CD1c-positive myeloid dendritic cell (primary cell): ENCODE measurements around the gene SRC.
"Not testable (repeated sequence)": the region's sequence is repeated elsewhere in the genome, so short reads cannot be mapped to it uniquely, and the experiment has no call there.

ENCODE experiments used
- DNase-seq: peaks from one replicate; pipeline ENCODE4 v3.0.0-alpha.2; 2016; ENCODE audit errors: extremely low spot score

Gene SRC

DNA sequence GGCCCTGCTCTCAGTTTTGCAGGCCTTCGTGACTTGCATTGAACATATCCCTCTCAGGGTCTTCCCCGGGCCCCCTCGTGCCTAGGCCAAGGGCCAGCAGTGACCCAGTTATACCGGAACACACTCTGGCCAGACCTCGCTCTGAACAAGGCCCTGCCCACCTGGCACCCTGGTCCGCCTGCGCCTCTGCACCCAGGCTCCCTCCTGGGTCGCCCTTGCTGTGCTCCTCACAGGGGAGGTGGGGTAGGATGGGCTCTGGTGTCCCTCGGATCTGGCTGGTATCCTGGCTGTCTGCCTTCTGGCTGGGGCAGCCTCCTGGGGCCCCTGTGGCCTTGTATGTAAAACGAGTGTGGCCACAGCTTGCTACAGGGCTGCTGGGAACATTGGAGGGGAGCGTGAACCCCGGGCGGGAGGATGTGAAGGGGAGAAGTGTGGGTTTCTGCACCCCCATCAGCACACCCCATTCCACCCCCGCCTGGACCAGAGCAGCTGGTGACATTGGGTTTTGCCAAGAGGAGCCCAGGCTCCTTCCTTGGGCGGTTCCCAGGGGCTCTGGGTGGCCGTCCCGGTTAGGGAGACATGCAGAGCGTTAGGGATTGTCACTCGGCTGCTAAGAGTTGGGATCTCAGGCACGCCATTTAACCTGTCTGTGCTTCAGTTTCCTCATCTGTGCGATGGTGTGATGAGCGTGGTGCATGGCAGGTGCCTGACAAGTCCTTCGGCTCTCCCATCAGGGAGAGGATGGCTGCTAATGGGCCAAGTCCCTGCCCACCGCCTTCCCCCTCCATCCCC lies 17.5 kb downstream of the SRC start:
- DNase-seq: no peak

- no peak for DNase-seq
These were observed 18.3 kb downstream of the SRC start for GRCh38 chr20:37364013-37364926.

GRCh38 chr20:37364927-37365272 lies 19.0 kb downstream of the SRC start:
- no peak for DNase-seq

GRCh38 chr20:37365760-37366638 lies 20.1 kb downstream of the SRC start:
- DNase-seq: peak; percentile 81

GRCh38 chr20:37366743-37367142 lies 20.8 kb downstream of the SRC start:
- no peak for DNase-seq

- DNase-seq: no peak
These were observed 23.9 kb downstream of the SRC start for GRCh38 chr20:37369846-37370245.

GRCh38 chr20:37371845-37372244 lies 25.9 kb downstream of the SRC start:
- DNase-seq: not testable (repeated sequence)

- no peak for DNase-seq
These were observed 26.5 kb downstream of the SRC start for GRCh38 chr20:37372441-37372840.

DNA sequence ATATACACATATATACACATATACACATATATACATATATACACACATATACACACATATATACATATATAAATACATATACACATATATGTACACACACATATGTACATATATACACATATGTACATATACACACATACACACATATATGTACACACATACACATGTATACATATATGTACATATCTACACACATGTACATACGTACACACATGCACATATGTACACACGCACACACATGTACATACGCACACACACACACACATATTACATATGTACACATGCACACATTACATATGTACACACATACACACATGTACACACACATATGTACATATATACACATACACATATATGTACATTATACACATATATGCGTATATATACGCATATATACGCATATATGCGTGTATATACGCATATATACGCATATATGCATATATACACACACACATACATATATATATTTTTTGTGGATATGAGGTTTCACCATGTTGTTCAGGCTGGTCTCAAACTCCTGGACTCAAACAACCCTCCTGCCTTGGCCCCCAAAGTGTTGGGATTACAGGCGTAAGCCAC lies 27.2 kb downstream of the SRC start:
- DNase-seq: no peak

DNA sequence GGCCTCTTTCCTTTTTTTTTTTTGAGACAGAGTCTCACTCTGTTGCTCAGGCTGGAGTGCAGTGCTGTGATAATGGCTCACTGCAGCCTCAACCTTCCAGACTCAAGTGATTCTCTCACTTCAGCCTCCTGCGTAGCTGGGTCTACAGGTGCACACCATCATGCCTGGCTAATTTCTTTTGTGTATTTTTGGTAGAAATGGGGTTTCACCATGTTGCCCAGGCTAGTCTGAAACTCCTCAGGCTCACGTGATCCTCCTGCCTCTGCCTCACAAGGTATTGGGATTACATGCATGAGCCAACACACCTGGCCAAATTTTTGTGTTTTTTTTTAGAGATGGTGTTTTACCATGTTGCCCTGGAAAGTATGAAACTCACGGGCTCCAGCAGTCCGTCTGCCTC lies 29.3 kb downstream of the SRC start:
- no peak for DNase-seq

DNA sequence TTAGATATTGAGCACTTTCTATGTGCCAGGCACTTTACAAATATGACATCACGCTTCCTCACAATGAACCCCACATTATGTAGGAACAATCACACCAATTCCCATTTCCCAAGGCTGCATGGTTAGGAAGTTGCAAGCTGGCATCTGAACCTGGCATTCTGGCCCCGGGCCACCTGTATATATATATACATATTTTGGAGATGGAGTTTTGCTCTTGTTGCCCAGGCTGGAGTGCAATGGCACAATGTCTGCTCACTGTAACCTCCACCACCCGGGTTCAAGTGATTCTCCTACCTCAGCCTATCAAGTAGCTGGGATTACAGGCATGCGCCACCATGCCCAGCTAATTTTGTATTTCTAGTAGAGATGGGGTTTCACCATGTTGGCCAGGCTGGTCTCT lies 30.4 kb downstream of the SRC start:
- DNase-seq: no peak

DNA sequence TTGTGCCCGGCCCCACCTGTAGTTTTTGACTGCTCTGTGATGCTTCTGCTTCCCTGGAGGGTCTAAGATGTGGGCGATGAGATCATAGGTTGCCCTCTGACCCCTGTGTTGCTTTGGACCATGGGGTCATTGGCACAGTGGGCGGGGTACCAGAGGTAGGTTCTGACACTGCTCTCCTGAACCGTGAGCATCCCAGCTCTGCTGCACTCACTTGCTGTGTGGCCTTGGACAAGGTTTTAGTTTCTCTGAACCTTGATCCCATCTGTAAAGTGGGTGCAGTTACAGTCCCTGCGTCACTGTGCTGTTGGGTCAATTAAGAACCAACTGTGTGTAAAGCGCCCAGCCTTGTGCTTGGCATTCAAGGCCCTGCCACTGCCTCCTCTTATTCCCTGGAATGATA lies 30.9 kb downstream of the SRC start:
- DNase-seq: no peak

GRCh38 chr20:37377346-37378081 lies 31.6 kb downstream of the SRC start:
- DNase-seq: no peak

- no peak for DNase-seq
These were observed 32.5 kb downstream of the SRC start for GRCh38 chr20:37378420-37378784.

DNA sequence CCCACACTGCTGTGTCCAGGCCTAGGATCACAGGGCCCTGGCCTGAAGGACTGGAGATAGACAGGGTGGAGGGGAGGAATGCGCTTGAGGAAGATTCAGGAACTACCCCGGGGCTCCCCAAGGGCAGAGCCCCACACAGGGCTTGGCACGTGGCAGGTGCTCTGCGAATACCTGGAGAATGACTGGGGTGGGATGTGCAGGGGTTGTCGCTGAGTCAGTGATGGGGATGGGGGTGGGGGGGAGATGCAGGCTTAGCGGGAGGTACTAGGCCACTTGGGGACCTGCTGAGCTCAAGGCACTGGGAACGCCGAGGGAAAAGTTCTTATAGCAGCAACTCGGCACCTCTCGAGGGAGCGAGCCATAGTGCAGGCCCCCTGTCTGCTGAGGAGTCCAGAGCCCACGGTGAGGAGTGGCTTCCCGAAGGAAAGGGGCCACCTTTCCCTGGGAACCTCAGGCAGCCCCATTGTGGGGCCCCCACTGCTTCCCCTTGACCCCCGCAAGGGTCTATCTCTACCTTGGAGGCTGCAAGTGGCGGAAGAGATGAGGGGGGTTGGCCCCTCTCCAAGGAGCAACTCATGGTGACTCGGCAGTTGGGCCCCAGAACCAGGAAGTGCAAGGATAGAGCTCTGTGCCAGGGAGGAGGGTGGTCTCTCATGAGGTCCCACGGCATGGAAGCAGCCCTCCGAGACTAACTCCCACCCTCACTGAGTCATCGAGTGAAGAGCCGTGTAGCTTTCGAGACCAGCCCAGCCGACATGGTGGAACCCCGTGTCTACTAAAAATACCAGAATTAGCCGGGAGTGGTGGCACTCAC lies 33.1 kb downstream of the SRC start:
- DNase-seq: peak; percentile 60

- no peak for DNase-seq
These were observed 34.3 kb downstream of the SRC start for GRCh38 chr20:37379967-37380828.

DNA sequence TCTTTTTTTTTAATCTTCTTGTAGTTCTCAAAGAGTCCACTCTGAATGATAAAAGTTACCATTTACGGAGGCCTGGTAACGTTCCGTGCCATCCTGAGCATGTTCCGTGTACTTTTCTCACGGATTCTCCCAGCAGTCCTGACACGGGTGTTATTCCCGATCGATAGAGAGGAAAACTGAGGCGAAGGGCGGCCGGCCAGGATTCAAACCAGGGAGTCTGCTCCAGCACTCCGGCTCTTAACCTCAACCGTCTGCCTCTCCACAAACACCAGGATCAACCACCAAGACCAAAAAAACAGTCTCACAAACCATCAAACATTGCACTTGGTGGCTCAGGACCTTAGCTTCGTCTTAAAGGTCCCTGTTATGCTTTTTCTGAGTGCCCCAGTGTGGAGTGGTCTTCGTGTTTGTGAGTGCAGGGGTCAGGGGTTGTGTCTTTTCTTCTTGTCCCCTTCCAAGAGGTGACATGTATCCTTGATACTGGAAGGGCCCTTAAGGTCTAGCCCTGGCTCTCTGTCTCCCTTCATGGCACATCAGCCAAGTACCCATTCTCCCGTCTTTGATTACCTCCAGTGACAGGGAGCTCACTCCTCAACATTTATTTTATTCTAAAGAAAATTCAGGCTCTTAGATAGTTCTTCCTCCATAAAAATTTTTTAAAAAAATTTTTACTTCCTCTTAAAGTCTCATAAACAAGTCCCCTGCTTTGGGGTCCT lies 35.1 kb downstream of the SRC start:
- no peak for DNase-seq

- peak; percentile 66 for DNase-seq
These were observed 35.9 kb downstream of the SRC start for GRCh38 chr20:37381621-37382471.
